Measurements from ENCODE around the gene PHACTR3.
A peak's percentile ranks its signal among the peaks of the same experiment; 100 is the strongest.
"Not testable (repeated sequence)": the region's sequence is repeated elsewhere in the genome, so short reads cannot be mapped to it uniquely, and the experiment has no call there.

PHACTR3 gene

GRCh38 chr20:59828125-59829053, 224.0 kb downstream of the PHACTR3 start:
- no peak for DNase-seq (ENCODE audit: low read depth, low spot score)

DNA sequence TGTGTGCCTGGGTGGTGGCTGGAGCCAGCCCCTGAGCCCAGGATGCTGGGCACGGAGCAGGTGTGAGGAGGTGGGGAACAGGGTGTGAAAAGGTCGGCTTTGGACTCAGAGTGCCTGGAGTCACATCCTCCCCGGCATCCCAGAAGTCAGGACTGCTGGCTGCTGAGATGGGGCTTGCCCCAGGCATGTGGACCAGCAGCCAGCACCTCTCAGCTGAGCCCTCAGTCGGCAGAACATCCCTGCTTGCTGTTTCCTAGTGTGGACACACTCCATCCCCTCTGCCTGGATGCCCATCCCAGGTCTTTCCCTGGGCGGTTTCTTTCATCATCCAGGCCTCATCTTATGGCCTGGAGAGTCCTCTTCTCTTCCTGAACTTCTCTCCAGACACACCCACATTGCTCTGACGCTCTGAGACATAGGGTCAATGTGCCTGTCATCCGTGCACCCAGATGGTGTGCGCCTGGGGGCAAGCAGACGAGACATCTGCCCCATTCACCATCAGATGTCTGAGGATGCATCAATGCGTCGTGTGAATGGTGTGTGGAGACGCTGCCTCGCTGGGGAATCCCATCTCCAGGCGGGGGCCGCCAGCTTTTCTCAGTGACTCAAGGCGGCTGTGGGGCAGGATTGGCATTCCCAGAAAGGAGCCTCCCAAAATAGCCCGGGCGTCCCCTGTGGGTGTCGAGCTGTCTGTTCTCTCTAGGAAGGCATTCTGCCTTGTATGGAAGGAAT, 224.9 kb downstream of the PHACTR3 start:
- no peak for DNase-seq (ENCODE audit: low read depth, low spot score)

GRCh38 chr20:59829786-59830664, 225.7 kb downstream of the PHACTR3 start:
- DNase-seq (ENCODE audit: low read depth, low spot score) = no peak

DNA sequence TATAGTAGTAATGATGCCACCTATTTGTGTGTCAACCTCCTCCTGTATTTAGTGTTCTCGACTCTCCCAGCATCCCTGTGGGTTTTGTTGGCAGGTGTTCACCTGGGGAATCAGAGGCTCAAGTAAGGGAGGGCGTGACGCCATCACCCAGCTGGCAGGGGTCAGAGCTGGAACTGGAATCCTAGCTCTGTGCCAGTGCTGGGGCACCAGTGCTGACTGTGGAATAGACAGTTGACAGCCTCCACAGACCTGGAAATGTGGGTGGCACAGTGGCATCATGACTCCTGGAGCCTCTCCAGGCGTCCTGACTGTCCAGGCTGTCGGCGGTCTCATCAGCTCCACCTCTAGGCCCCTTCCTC, 226.3 kb downstream of the PHACTR3 start:
- no peak for DNase-seq (ENCODE audit: low read depth, low spot score)

GRCh38 chr20:59831024-59831915, 226.9 kb downstream of the PHACTR3 start:
- DNase-seq (ENCODE audit: low read depth, low spot score) = no peak

GRCh38 chr20:59831916-59832270, 227.6 kb downstream of the PHACTR3 start:
- DNase-seq (ENCODE audit: low read depth, low spot score) = no peak

- DNase-seq (ENCODE audit: low read depth, low spot score) = no peak
Observed at GRCh38 chr20:59832406-59833363, 228.3 kb downstream of the PHACTR3 start.

DNA sequence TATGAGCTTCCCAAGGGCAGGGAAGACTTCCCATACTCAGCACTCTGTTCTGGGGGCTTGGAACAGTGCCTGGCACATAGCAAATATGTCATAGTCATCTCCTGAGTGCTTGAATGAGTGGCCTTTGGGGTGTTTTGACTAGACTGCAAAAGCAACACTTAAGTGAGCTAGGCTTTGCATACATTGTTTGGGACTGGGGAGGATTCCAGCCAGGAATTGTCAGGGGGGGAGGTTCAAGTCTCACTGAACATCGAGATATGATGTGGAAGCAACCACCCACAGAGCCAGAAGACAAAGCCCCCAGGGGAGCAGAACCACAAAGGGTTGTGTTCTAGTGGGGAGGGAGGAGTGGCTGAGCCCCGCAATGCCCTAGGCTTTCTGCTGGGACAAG, 230.7 kb downstream of the PHACTR3 start:
- peak; percentile 11 for DNase-seq (ENCODE audit: low read depth, low spot score)

- DNase-seq (ENCODE audit: low read depth, low spot score) = peak; percentile 48
Observed at GRCh38 chr20:59835448-59836395, 231.4 kb downstream of the PHACTR3 start.

DNA sequence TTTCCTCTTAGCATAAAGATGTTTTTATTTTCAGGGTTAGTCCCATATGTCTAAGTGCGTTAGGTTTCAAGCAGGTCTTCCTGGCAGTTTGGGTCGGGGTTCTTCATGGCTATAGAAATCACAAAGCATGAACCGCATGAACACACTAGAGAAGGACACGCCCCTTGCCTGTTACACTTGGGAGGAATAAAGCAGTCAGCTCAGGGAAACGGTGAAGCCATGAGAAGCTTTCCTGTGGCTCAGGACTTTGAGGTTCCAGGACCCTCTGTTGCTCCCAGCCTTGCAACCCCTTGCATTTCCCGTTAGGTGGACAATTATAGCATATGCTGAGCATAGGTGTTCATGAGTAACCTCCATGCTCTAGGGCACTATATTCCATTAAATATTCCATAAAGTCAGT, 232.4 kb downstream of the PHACTR3 start:
- DNase-seq (ENCODE audit: low read depth, low spot score) = no peak

DNA sequence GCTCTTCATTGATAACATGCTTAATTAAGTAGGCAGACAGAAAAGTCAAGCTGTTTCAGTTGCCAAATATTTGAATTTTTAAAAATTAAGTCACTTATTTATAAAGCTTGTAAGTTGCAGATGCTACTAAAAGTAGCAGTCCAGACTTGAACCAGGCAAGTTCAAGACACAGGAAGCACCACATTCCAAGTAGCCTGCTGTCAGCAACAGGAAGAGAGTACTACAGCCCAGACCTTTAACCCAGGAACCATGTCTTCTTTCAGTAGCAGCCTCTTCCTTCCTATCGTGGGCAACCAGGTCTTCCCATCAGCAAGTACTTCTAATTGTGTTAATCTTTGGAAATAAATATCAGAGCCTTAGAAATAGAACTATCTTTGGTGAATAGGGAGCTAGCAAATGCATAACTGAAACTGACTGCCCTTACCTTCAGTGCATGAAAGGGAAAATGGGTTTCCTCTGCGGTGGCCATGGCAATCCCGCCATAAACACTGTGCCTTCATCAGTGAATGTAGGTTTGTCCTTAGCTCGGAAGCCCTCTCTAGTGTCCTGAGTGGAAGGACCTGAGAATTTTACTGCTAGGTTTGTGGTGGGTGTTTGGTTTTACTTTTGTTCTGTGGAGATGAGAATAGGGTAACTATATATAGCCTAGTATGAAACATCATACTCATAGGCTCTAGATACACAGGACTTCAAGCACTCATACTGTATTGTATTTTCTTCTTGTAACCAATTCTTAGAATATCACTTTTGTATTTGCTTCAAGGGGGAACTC, 233.5 kb downstream of the PHACTR3 start:
- no peak for DNase-seq (ENCODE audit: low read depth, low spot score)

DNA sequence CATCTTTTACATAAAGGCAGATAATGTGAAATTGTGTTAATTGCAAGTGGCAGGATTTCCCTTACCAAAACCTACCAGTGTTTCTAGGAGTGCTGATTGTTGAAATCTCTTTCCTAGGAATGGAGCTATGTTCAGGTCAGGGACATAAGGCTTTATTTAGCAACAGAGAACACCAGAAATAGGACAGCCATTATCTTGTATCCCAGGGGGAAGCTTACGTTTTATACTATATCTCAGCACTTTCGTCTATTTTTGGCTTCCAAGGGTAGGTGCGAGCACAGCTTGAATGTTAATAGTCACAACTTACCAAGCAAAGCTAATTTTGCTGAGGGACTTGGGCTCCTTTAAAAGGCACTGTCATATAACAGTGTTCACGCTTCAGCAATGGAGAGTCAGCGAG, 235.1 kb downstream of the PHACTR3 start:
- no peak for DNase-seq (ENCODE audit: low read depth, low spot score)

DNA sequence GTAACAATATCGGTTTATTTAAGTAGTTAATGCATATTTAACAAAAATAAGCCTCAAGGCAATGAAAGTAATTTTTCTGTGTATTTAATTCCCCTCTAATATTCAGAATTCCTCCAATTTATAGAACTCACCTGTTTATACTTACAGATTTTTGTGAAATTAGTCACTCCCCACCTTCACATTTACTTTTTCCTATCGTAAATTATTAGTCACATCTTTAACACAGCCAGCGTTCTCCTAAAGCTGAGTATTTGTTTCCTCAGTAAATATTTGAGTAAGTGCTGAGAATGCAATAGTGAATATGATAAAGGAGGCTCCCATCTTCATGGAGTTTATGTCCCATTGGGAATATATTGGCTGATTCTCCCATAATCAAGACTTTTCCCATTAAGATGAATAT, 241.1 kb downstream of the PHACTR3 start:
- no peak for DNase-seq (ENCODE audit: low read depth, low spot score)

GRCh38 chr20:59848182-59848581, 243.8 kb downstream of the PHACTR3 start:
- DNase-seq (ENCODE audit: low read depth, low spot score) = no peak

- peak; percentile 44 for DNase-seq (ENCODE audit: low read depth, low spot score)
Observed at GRCh38 chr20:59850018-59850641, 245.8 kb downstream of the PHACTR3 start.

GRCh38 chr20:59856526-59856925, 252.2 kb downstream of the PHACTR3 start:
- not testable (repeated sequence) for DNase-seq (ENCODE audit: low read depth, low spot score)

- DNase-seq (ENCODE audit: low read depth, low spot score) = not testable (repeated sequence)
Observed at GRCh38 chr20:59856941-59857340, 252.6 kb downstream of the PHACTR3 start.
